Lung (tissue), 12 donors: ENCODE measurements around the gene KCNQ5. TPM values are rescaled to one million over a fixed set of nuclear protein-coding genes. Genes with fewer than 3 reads are reported as not detected.

Experiments
- ATAC-seq: fragments of 200-7000 bp; cut with Tn5 transposase; one replicate; pipeline ENCODE4 v1.9.1; 2020; ENCODE audit warnings: moderate number of reproducible peaks; ENCODE audit not compliant: insufficient read depth, low FRiP score
- DNase-seq, 3 donors: peaks; one replicate each; pipeline ENCODE4 v3.0.0-alpha.2; 2013 to 2017
- H3K27ac ChIP-seq, 2 donors: one replicate each; pipeline ENCODE4 v1.5.1; 2013; ENCODE audit warnings: mild to moderate bottlenecking in 2 of 2, moderate library complexity in 2 of 2, control low read depth in 1 of 2, inconsistent platforms in 1 of 2, low read depth in 1 of 2, low read length in 1 of 2
- H3K27me3 ChIP-seq, 3 donors: one replicate each; pipeline ENCODE4 v1.5.1; 2013; ENCODE audit warnings: low read length in 2 of 3; ENCODE audit not compliant: control insufficient read depth in 3 of 3, insufficient read depth in 3 of 3
- H3K36me3 ChIP-seq, 4 donors: one replicate each; pipeline ENCODE4 v1.5.1; 2013; ENCODE audit warnings: low read length in 4 of 4, mild to moderate bottlenecking in 1 of 4, moderate library complexity in 1 of 4; ENCODE audit not compliant: control insufficient read depth in 4 of 4, insufficient read depth in 4 of 4
- H3K4me1 ChIP-seq, 5 donors: one replicate each; pipeline ENCODE4 v1.5.1; 2013; ENCODE audit warnings: low read length in 5 of 5, mild to moderate bottlenecking in 2 of 5, moderate library complexity in 1 of 5; ENCODE audit not compliant: control insufficient read depth in 5 of 5, insufficient read depth in 5 of 5
- H3K4me3 ChIP-seq: one replicate; pipeline ENCODE4 v1.5.1; 2013; ENCODE audit warnings: mild to moderate bottlenecking, control low read depth, moderate library complexity
- H3K9ac ChIP-seq, 2 donors: one replicate each; pipeline ENCODE4 v1.5.1; 2013; ENCODE audit warnings: low read length in 2 of 2, control low read depth in 1 of 2; ENCODE audit not compliant: insufficient read depth in 1 of 2
- H3K9me3 ChIP-seq, 4 donors: one replicate each; pipeline ENCODE4 v1.5.1; 2013; ENCODE audit warnings: low read length in 3 of 4, mild to moderate bottlenecking in 1 of 4, moderate library complexity in 1 of 4; ENCODE audit not compliant: control insufficient read depth in 4 of 4, insufficient read depth in 3 of 4
- WGBS, 2 donors: extraction: QIAGEN DNeasy Blood & Tissue Kit; methylation state at CpG; one replicate each; pipeline ENCODE4 v1.1.7; 2013; 5-methylcytosine and 5-hydroxymethylcytosine counted together
- polyA plus RNA-seq, 2 donors: library from polyadenylated mRNA; stranded (reverse); fragments of 200-250 nt; gene quantifications; one replicate each; pipeline ENCODE4 v1.2.1, GENCODE V29; 2013
- total RNA-seq, 2 donors: library from RNA; depleted of rRNA in 1 of 2; stranded (reverse); fragments of >200 nt in 1 of 2; gene quantifications; one replicate each; pipeline ENCODE4 v1.2.1, GENCODE V29; 2014 to 2021
- TF ChIP-seq, protein P1 (sequence below): IDR thresholded peaks from 2 replicates; pipeline ENCODE4 v1.5.1; 2012; ENCODE audit warnings: mild to moderate bottlenecking; ENCODE audit errors: control extremely low read depth, extremely low read depth
- donor health status: control.
- donor health status: control.
- donor health status: Bipolar disorder and iron deficiency.
- donor health status: healthy.
- donor health status: DM: yes; HTN: yes; CAD: no.

The KCNQ5 gene
- total and polyA plus RNA-seq, 4 donors = 0.12 to 5.7 (median 0.46) TPM

GRCh38 chr6:73200247-73200646 lies 578.4 kb downstream of the KCNQ5 start:
- no peak for ATAC-seq
- H3K4me3 ChIP-seq = no peak overlapping the region
- no peaks in the 10 kb centered on the region for H3K27me3 ChIP-seq
- TF ChIP-seq, protein P1, sequence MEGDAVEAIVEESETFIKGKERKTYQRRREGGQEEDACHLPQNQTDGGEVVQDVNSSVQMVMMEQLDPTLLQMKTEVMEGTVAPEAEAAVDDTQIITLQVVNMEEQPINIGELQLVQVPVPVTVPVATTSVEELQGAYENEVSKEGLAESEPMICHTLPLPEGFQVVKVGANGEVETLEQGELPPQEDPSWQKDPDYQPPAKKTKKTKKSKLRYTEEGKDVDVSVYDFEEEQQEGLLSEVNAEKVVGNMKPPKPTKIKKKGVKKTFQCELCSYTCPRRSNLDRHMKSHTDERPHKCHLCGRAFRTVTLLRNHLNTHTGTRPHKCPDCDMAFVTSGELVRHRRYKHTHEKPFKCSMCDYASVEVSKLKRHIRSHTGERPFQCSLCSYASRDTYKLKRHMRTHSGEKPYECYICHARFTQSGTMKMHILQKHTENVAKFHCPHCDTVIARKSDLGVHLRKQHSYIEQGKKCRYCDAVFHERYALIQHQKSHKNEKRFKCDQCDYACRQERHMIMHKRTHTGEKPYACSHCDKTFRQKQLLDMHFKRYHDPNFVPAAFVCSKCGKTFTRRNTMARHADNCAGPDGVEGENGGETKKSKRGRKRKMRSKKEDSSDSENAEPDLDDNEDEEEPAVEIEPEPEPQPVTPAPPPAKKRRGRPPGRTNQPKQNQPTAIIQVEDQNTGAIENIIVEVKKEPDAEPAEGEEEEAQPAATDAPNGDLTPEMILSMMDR = no peak
- H3K4me1 ChIP-seq = no peaks in the 10 kb centered on the region
- no peaks in the 10 kb centered on the region for H3K9me3 ChIP-seq
- no peaks in the 10 kb centered on the region for H3K36me3 ChIP-seq
- no peak overlapping the region for H3K27ac ChIP-seq
- no peak for DNase-seq
- H3K9ac ChIP-seq = no peak overlapping the region
- WGBS, 2 donors = 86 to 93% methylated on average over 3 of the region's 3 CpGs

- Histone ChIP-seq H3K36me3 (no peaks in the 10 kb centered on the region), H3K4me1 (no peaks in the 10 kb centered on the region), H3K27ac (no peak overlapping the region), H3K9me3 (no peaks in the 10 kb centered on the region), H3K4me3 (no peak overlapping the region), H3K9ac (no peak overlapping the region), H3K27me3 (no peaks in the 10 kb centered on the region)
- 73 to 78% methylated on average over 4 of the region's 4 CpGs for WGBS, 2 donors
- ATAC-seq (no peak), DNase-seq (no peak)
- TF ChIP-seq, protein P1 = no peak
Observed at GRCh38 chr6:73200735-73201134, 578.9 kb downstream of the KCNQ5 start.

DNA sequence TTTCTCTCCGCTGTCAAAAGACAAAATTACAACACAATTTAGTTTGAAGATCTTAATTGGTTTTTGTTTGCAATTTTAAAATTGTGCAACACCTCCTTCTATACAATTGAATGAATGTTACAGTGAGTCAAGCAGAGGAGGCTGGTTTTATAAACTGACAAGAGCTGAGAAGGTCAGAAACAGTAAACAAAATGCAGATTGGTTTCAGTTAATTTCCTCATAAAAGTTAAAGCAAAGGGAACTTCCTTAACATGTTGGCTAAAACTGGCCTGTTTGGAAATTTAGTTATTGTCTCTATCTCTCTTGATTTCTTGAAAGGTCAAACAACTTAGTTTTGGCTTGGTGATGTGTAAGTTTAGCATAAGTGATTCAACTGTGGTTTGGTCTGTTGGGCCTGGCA lies 581.2 kb downstream of the KCNQ5 start:
- no peaks in the 10 kb centered on the region for H3K4me1 ChIP-seq
- peaks cover 0 to 2% (median 0%) of the 10 kb centered on the region in 4 donors for H3K9me3 ChIP-seq
- 57 to 78% methylated on average over 1 of the region's 1 CpG for WGBS, 2 donors
- no peak overlapping the region for H3K9ac ChIP-seq
- no peak overlapping the region for H3K27ac ChIP-seq
- no peak for DNase-seq
- H3K27me3 ChIP-seq = no peaks in the 10 kb centered on the region
- no peak for ATAC-seq
- H3K36me3 ChIP-seq = no peaks in the 10 kb centered on the region
- TF ChIP-seq, protein P1 = no peak
- no peak overlapping the region for H3K4me3 ChIP-seq

GRCh38 chr6:73204252-73204651 lies 582.4 kb downstream of the KCNQ5 start:
- Histone ChIP-seq H3K9me3 (peaks cover 0 to 2% (median 0%) of the 10 kb centered on the region in 4 donors), H3K36me3 (no peaks in the 10 kb centered on the region), H3K27ac (no peak overlapping the region), H3K27me3 (no peaks in the 10 kb centered on the region), H3K4me3 (no peak overlapping the region), H3K4me1 (no peaks in the 10 kb centered on the region), H3K9ac (no peak overlapping the region)
- 88 to 90% methylated on average over 4 of the region's 4 CpGs for WGBS, 2 donors
- TF ChIP-seq, protein P1 = no peak
- DNase-seq (no peak), ATAC-seq (no peak)
